Left renal cortex interstitium (tissue), 4 donors: ENCODE data around the gene ITGAX. TPM values are rescaled to one million over a fixed set of nuclear protein-coding genes. Genes with fewer than 3 reads are reported as not detected.
"Not testable (repeated sequence)": the region's sequence is repeated elsewhere in the genome, so short reads cannot be mapped to it uniquely, and the experiment has no call there.

ENCODE experiments used
- DNase-seq, 4 donors: peaks; one replicate each; pipeline ENCODE4 v3.0.0-alpha.2; 2013; ENCODE audit warnings: low read depth in 4 of 4, low spot score in 2 of 4, missing footprints in 1 of 4
- polyA plus RNA-seq, 4 donors: library from polyadenylated mRNA; unstranded; fragments of 120-200 nt; gene quantifications; one replicate each; pipeline ENCODE4 v1.2.1, GENCODE V29; 2013; ENCODE audit not compliant: insufficient read length in 4 of 4

Gene ITGAX
- 1 to 10 TPM in 1 of 4 donors, under 1 TPM in 3; 0.30 to 1.3 (median 0.55) TPM for polyA plus RNA-seq

GRCh38 chr16:31354394-31355291 lies at the start of gene ITGAX:
Gene ITGAX, plus strand, starts transcription at chr16:31355176. Its CDS starts 79 bp downstream, at chr16:31355255.
- no peak for DNase-seq

GRCh38 chr16:31305219-31305618 lies 49.8 kb upstream of the ITGAX start:
- no peak for DNase-seq

GRCh38 chr16:31308381-31308780 lies 46.6 kb upstream of the ITGAX start:
- DNase-seq, result not testable (repeated sequence)

- DNase-seq, result no peak
These were observed 32.5 kb upstream of the ITGAX start for GRCh38 chr16:31322500-31322899.

- DNase-seq, result no peak
These were observed 30.9 kb upstream of the ITGAX start for GRCh38 chr16:31323959-31324629.

GRCh38 chr16:31325171-31325570 lies 29.8 kb upstream of the ITGAX start:
- DNase-seq, result no peak

- no peak for DNase-seq
These were observed 27.2 kb upstream of the ITGAX start for GRCh38 chr16:31327646-31328225.

GRCh38 chr16:31328322-31329052 lies 26.5 kb upstream of the ITGAX start:
- DNase-seq, result no peak

GRCh38 chr16:31329671-31330552 lies 25.1 kb upstream of the ITGAX start:
- no peak for DNase-seq

GRCh38 chr16:31330553-31330890 lies 24.5 kb upstream of the ITGAX start:
- no peak for DNase-seq

- no peak for DNase-seq
These were observed 23.7 kb upstream of the ITGAX start for GRCh38 chr16:31331141-31331764.

- DNase-seq, result no peak
These were observed 23.1 kb upstream of the ITGAX start for GRCh38 chr16:31331807-31332301.

- no peak for DNase-seq
These were observed 22.4 kb upstream of the ITGAX start for GRCh38 chr16:31332544-31332943.

GRCh38 chr16:31333686-31334649 lies 21.0 kb upstream of the ITGAX start:
- no peak for DNase-seq

GRCh38 chr16:31334934-31335333 lies 20.0 kb upstream of the ITGAX start:
- no peak for DNase-seq

GRCh38 chr16:31335431-31335830 lies 19.5 kb upstream of the ITGAX start:
- DNase-seq, result no peak

- DNase-seq, result not testable (repeated sequence)
These were observed 16.8 kb upstream of the ITGAX start for GRCh38 chr16:31338166-31338685.

- DNase-seq, result no peak
These were observed 10.3 kb upstream of the ITGAX start for GRCh38 chr16:31344712-31345111.
